Hepatocyte (in vitro differentiated cells): ENCODE measurements around the gene TLX2.

Source experiments
- EZH2 ChIP-seq: fragments of 200-600 bp; sonication (generic); IDR thresholded peaks from 2 replicates; pipeline ENCODE4 v1.6.1; 2016; ENCODE audit warnings: antibody characterized with exemption, mild to moderate bottlenecking, borderline replicate concordance
- TF ChIP-seq, protein P1 (sequence below): fragments of 200-600 bp; sonication (generic); IDR thresholded peaks from 2 replicates; pipeline ENCODE4 v1.5.1; 2016; ENCODE audit warnings: antibody characterized with exemption, mild to moderate bottlenecking; ENCODE audit not compliant: poor library complexity

- TF ChIP-seq, protein P1, sequence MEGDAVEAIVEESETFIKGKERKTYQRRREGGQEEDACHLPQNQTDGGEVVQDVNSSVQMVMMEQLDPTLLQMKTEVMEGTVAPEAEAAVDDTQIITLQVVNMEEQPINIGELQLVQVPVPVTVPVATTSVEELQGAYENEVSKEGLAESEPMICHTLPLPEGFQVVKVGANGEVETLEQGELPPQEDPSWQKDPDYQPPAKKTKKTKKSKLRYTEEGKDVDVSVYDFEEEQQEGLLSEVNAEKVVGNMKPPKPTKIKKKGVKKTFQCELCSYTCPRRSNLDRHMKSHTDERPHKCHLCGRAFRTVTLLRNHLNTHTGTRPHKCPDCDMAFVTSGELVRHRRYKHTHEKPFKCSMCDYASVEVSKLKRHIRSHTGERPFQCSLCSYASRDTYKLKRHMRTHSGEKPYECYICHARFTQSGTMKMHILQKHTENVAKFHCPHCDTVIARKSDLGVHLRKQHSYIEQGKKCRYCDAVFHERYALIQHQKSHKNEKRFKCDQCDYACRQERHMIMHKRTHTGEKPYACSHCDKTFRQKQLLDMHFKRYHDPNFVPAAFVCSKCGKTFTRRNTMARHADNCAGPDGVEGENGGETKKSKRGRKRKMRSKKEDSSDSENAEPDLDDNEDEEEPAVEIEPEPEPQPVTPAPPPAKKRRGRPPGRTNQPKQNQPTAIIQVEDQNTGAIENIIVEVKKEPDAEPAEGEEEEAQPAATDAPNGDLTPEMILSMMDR: no peak
- peak; percentile 87 for TF ChIP-seq EZH2
Measured at GRCh38 chr2:74498500-74499266, 15.6 kb upstream of the TLX2 start.
